AG10803 (cell line): Measurements from ENCODE around the gene GATA6.

ENCODE experiments used
- DNase-seq: peaks from one replicate; pipeline ENCODE4 v3.0.0; 2010; ENCODE audit warnings: low read depth
- H3K4me3 ChIP-seq: 2 replicates; pipeline ENCODE4 v1.5.1; 2011; ENCODE audit warnings: mild to moderate bottlenecking, low read length, control low read depth
- CTCF ChIP-seq: conservative IDR thresholded peaks from 2 replicates; pipeline ENCODE4 v1.5.1; 2011; ENCODE audit warnings: mild to moderate bottlenecking, low read length, control low read depth, inconsistent platforms

The GATA6 gene

GRCh38 chr18:22159014-22159413 is 10.4 kb upstream of the GATA6 start:
- no peak for DNase-seq
- no peak for TF ChIP-seq CTCF

GRCh38 chr18:22161090-22161489 is 8.3 kb upstream of the GATA6 start:
- H3K4me3 ChIP-seq, result no peak overlapping the region
- no peak for DNase-seq
- no peak for TF ChIP-seq CTCF

More at GRCh38 chr18:22159014-22159413, 10.4 kb upstream of the GATA6 start:
- H3K4me3 ChIP-seq, result no peak overlapping the region

GRCh38 chr18:22163416-22164161 is 5.8 kb upstream of the GATA6 start:
- TF ChIP-seq CTCF, result no peak
- no peak for DNase-seq
- H3K4me3 ChIP-seq, result no peak overlapping the region

GRCh38 chr18:22164337-22165048 is 4.9 kb upstream of the GATA6 start:
- no peak overlapping the region for H3K4me3 ChIP-seq
- TF ChIP-seq CTCF, result no peak
- no peak for DNase-seq

GRCh38 chr18:22165049-22165602 is 4.3 kb upstream of the GATA6 start:
- no peak for DNase-seq
- no peak overlapping the region for H3K4me3 ChIP-seq
- TF ChIP-seq CTCF, result no peak

- H3K4me3 ChIP-seq, result no peak overlapping the region
- DNase-seq, result no peak
- no peak for TF ChIP-seq CTCF
Measured at GRCh38 chr18:22165603-22166068, 3.8 kb upstream of the GATA6 start.
